T-helper 1 cell treated with Interleukin-12 subunit alpha and Interleukin-12 subunit beta and Interleukin-4 antibody, amounts not matched to agents 30 ng/mL and 1 ng/mL, for 36 hours (primary cell): ENCODE measurements around the gene CCDC188. TPM values are rescaled to one million over a fixed set of nuclear protein-coding genes. Genes with fewer than 3 reads are reported as not detected.

Source experiments
- intact Hi-C: fragments of 100-400 bp; cut with micrococcal nuclease; formaldehyde crosslinking; loops from one replicate; pipeline ENCODE4 v1.15.1; 2024
- total RNA-seq: library from RNA; stranded (reverse); gene quantifications from 2 replicates; pipeline ENCODE4 v1.2.3, GENCODE V29; 2022

The CCDC188 gene
- total RNA-seq, 1 donor from 2014 or later, result not detected

GRCh38 chr22:20109411-20110358 lies 41.2 kb downstream of the CCDC188 start:
- intact Hi-C loops, result no loop called here

- intact Hi-C loops, result no loop called here
Observed at GRCh38 chr22:20108757-20109230, 42.1 kb downstream of the CCDC188 start.

- intact Hi-C loops, result no loop called here
Observed at GRCh38 chr22:20107951-20108756, 42.7 kb downstream of the CCDC188 start.

GRCh38 chr22:20107471-20107901 lies 43.4 kb downstream of the CCDC188 start:
- intact Hi-C loops, result no loop called here

GRCh38 chr22:20106849-20107237 lies 44.0 kb downstream of the CCDC188 start:
- intact Hi-C loops, result no loop called here

- intact Hi-C loops, result no loop called here
Observed at GRCh38 chr22:20106205-20106848, 44.5 kb downstream of the CCDC188 start.

- intact Hi-C loops, result no loop called here
Observed at GRCh38 chr22:20105456-20106204, 45.2 kb downstream of the CCDC188 start.

GRCh38 chr22:20102203-20102780 lies 48.6 kb downstream of the CCDC188 start:
- intact Hi-C loops, result no loop called here

GRCh38 chr22:20101638-20102037 lies 49.2 kb downstream of the CCDC188 start:
- intact Hi-C loops, result no loop called here

GRCh38 chr22:20099099-20099711 lies 51.6 kb downstream of the CCDC188 start:
- intact Hi-C loops, result no loop called here

Other genes with a start within 250 kb of the CCDC188 start
- gene COMT, start 209.3 kb downstream of the CCDC188 start, total RNA-seq, result 87.3 and 94.3 TPM in 2 replicates
- 19.7 and 24.4 TPM in 2 replicates for gene TXNRD2, start 209.2 kb downstream of the CCDC188 start, total RNA-seq
- gene ARVCF, start 134.2 kb downstream of the CCDC188 start, total RNA-seq, result 1.7 and 3.0 TPM in 2 replicates
- gene TANGO2, start 129.9 kb downstream of the CCDC188 start, total RNA-seq, result 48.7 and 49.9 TPM in 2 replicates
- 63.2 and 66.1 TPM in 2 replicates for gene DGCR8, start 70.8 kb downstream of the CCDC188 start, total RNA-seq
- gene RANBP1, start 35.0 kb downstream of the CCDC188 start, total RNA-seq, result 233 and 242 TPM in 2 replicates
- gene TRMT2A, start 33.8 kb downstream of the CCDC188 start, total RNA-seq, result 111 and 113 TPM in 2 replicates
- 55.2 and 61.8 TPM in 2 replicates for gene ZDHHC8, start 19.3 kb downstream of the CCDC188 start, total RNA-seq
- 1.4 and 2.0 TPM in 2 replicates for gene RTN4R, start 117.3 kb upstream of the CCDC188 start, total RNA-seq
- 44.5 and 45.4 TPM in 2 replicates for gene DGCR6L, start 169.0 kb upstream of the CCDC188 start, total RNA-seq
- 7.4 and 9.2 TPM in 2 replicates for gene ZNF74, start 243.1 kb upstream of the CCDC188 start, total RNA-seq